Cardiac muscle cell (in vitro differentiated cells and primary cell): ENCODE measurements around the gene GPC4. TPM values are rescaled to one million over a fixed set of nuclear protein-coding genes. Genes with fewer than 3 reads are reported as not detected.

Experiments
- DNase-seq, 2 donors: peaks; one replicate each; pipeline versions ENCODE4 v3.0.0 to v3.0.0-alpha.2; 2010 to 2017; ENCODE audit warnings: low read depth in 1 of 2, low spot score in 1 of 2
- H3K27ac ChIP-seq: fragments of 200-600 bp; sonication (generic); 2 replicates; pipeline ENCODE4 v1.5.1; 2016
- H3K27me3 ChIP-seq: fragments of 200-600 bp; sonication (generic); 2 replicates; pipeline ENCODE4 v1.6.0; 2016; ENCODE audit warnings: control low read depth
- H3K36me3 ChIP-seq: fragments of 200-600 bp; sonication (generic); 2 replicates; pipeline ENCODE4 v1.5.1; 2016; ENCODE audit warnings: control low read depth
- H3K4me1 ChIP-seq: fragments of 200-600 bp; sonication (generic); 2 replicates; pipeline ENCODE4 v1.8.1; 2017; ENCODE audit warnings: low read depth, mild to moderate bottlenecking, mixed run types
- H3K4me3 ChIP-seq: fragments of 200-600 bp; sonication (generic); 2 replicates; pipeline ENCODE4 v1.5.1; 2016; ENCODE audit warnings: mild to moderate bottlenecking
- H3K9me3 ChIP-seq: fragments of 200-600 bp; sonication (generic); 2 replicates; pipeline ENCODE4 v1.5.1; 2017; ENCODE audit warnings: low read depth, mild to moderate bottlenecking, control low read depth
- CTCF ChIP-seq: IDR thresholded peaks from 2 replicates; pipeline ENCODE4 v1.5.1; 2012; ENCODE audit warnings: low read depth, mild to moderate bottlenecking, low read length
- polyA plus RNA-seq: library from polyadenylated mRNA; unstranded; fragments of >200 nt; fragmentation: Nextera tagmentation; extraction: Ambion mirVana; gene quantifications from 2 replicates; pipeline ENCODE4 v1.2.1, GENCODE V29; 2016
- total RNA-seq: library from RNA; depleted of rRNA; stranded (reverse); fragments of >200 nt; gene quantifications from 2 replicates; pipeline ENCODE4 v1.2.3, GENCODE V29; 2016

The GPC4 gene
- total and polyA plus RNA-seq, 2 experiments from 2014 or later: 13.1 to 17.3 TPM

- DNase-seq: no peak
- no peak overlapping the region for H3K27ac ChIP-seq
- H3K4me3 ChIP-seq: no peak overlapping the region
- no peaks in the 10 kb centered on the region for H3K27me3 ChIP-seq
- H3K36me3 ChIP-seq: no peaks in the 10 kb centered on the region
- no peaks in the 10 kb centered on the region for H3K4me1 ChIP-seq
- H3K9me3 ChIP-seq: no peaks in the 10 kb centered on the region
- no peak for TF ChIP-seq CTCF
Measured at GRCh38 chrX:133365871-133366611, 49.2 kb downstream of the GPC4 start.

- no peak overlapping the region for H3K27ac ChIP-seq
- TF ChIP-seq CTCF: no peak
- H3K4me3 ChIP-seq: no peak overlapping the region
- no peaks in the 10 kb centered on the region for H3K9me3 ChIP-seq
- H3K36me3 ChIP-seq: no peaks in the 10 kb centered on the region
- DNase-seq: no peak
- H3K4me1 ChIP-seq: peaks cover 6% of the 10 kb centered on the region
- H3K27me3 ChIP-seq: no peaks in the 10 kb centered on the region
Measured at GRCh38 chrX:133364865-133365264, 50.4 kb downstream of the GPC4 start.

GRCh38 chrX:133364196-133364595 is 51.1 kb downstream of the GPC4 start:
- H3K36me3 ChIP-seq: no peaks in the 10 kb centered on the region
- H3K4me1 ChIP-seq: peaks cover 11% of the 10 kb centered on the region
- DNase-seq: peak in 1 of 2 donors; percentile 7
- H3K4me3 ChIP-seq: no peak overlapping the region
- H3K9me3 ChIP-seq: no peaks in the 10 kb centered on the region
- TF ChIP-seq CTCF: no peak
- no peaks in the 10 kb centered on the region for H3K27me3 ChIP-seq
- no peak overlapping the region for H3K27ac ChIP-seq

DNA sequence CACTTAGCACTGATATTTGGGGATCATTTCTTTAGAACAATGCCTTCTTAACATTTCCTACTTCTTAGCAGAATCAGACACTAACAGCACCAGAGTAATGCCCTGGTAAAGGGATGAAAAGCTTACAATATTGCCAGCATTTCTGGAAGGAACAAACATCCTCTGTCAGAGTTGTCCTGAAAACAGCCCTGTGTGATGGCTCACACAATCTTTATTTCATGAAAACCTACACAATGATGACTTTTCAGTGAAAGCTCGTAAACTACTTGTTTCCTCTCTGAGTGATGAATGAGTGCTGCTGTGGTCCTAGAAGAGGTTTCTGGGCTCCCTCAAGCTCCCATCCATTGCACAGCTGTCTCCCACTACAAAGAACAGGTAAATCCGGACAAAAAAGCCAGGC is 52.8 kb downstream of the GPC4 start:
- Histone ChIP-seq H3K9me3 (no peaks in the 10 kb centered on the region), H3K27ac (no peak overlapping the region), H3K27me3 (no peaks in the 10 kb centered on the region), H3K4me3 (no peak overlapping the region), H3K36me3 (no peaks in the 10 kb centered on the region), H3K4me1 (peaks cover 11% of the 10 kb centered on the region)
- no peak for TF ChIP-seq CTCF
- DNase-seq: no peak

DNA sequence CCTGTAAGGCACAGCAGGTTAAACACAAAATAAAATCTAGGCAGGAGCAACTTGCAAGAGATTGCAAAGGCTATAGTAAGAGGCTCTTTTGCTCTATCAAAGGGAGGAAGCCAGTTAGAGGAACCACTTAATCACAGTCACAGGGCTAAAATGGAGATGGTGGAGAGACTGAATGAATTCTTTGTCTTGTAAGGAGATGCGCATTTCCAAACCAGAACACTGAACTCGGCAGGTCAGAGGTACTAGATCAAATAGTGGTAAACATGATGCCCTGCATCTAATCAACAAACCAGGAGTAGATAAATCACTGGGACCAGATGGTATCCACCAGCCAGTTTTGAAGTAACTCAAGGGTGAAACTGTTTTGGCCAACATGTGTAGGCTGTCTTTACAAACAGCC is 55.8 kb downstream of the GPC4 start:
- TF ChIP-seq CTCF: no peak
- Histone ChIP-seq H3K27me3 (no peaks in the 10 kb centered on the region), H3K9me3 (no peaks in the 10 kb centered on the region), H3K27ac (no peak overlapping the region), H3K4me3 (no peak overlapping the region), H3K4me1 (peaks cover 11% of the 10 kb centered on the region), H3K36me3 (no peaks in the 10 kb centered on the region)
- no peak for DNase-seq
